Stimulated activated CD4-positive, alpha-beta T cell treated with anti-CD3 and anti-CD28 coated beads, Interleukin-1b, Interleukin-23, amount 100 ng/mL, for 1 hour (primary cell): ENCODE results near the gene SYT2.

Source experiments
- DNase-seq, 2 donors: peaks; one replicate each; pipeline ENCODE4 v3.0.0-alpha.2; 2020; ENCODE audit warnings: low read depth in 2 of 2

Gene SYT2

DNA sequence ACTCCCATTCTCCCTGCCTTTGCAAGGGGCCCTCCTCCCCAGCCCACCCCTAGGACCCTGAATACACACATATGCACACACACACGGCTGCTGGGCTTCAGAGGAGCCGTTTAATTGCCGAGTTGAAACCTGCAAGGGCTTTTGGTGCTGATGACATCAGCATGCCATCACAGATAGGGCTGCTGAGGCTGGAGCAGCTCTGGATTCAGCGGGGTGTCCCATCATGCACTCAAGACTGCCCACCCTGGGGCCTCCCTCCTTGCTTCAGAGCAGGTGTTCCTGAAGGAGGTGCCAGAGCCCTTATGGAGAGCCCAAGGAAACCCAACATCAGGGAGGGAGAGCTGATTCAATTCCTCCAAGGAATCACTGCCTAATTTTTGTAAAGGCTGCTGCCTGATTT, 5.7 kb downstream of the SYT2 start:
- no peak for DNase-seq

DNA sequence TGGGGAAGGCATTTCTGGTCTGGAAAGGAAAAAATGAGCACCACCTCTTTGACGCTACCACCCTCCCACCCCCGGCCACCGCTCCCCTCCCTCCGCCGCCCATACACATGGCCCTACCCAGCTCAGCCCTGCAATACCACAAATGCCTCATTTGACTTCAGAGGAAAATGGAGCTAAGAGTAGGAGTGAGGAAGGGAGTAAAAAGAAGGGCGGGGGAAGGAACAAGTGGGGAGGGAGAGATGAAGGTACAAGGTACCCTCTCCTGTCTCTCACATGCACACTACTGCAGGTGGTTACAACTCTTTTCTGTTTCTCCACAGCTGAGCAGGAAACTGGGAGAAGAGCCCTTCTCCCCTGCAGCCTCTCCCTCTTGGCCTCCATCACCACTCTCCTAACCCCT, 7.1 kb downstream of the SYT2 start:
- no peak for DNase-seq

- no peak for DNase-seq
These were observed 8.2 kb downstream of the SYT2 start for GRCh38 chr1:202702088-202702487.

DNA sequence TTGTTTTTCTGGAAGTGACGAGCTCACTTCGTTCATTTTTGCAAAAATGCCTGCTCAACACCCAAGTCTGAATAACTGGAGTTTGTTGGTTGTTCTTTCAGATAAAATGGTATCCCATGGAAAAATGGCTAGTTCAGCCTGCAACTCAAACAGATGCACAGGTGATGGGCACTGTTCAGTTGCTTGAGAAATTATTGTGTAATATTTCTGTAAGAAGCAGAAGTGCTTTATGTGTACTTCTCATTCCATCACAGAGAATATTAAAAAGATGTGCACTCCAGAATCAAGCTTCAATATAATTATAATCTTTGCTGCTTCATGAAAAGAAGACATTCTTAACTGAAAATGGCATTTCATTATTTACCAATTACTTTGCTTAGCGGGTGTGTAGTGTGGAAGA, 9.1 kb downstream of the SYT2 start:
- no peak for DNase-seq

- no peak for DNase-seq
These were observed 10.2 kb downstream of the SYT2 start for GRCh38 chr1:202700061-202700460.

DNA sequence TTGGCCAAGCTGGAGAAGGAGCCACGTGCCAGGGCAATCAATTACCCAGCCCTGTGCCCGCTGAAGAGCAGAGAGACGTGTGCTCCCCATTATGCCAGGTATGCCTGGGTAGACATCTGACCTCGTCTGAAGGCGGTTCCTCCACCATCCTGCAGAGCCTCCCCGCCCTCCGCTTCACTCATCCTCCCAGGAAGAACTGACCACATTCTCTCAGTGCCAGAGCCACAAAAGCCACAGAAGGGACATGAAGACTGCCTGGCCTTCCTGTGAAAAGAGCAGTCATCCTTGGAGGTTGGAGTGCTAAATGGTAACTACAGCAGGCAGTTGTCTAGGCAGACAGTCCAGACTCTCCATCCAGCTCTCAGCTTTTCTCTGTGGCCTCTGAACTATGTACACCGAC, 12.0 kb downstream of the SYT2 start:
- no peak for DNase-seq

GRCh38 chr1:202697038-202697437, 13.2 kb downstream of the SYT2 start:
- DNase-seq, result no peak

DNA sequence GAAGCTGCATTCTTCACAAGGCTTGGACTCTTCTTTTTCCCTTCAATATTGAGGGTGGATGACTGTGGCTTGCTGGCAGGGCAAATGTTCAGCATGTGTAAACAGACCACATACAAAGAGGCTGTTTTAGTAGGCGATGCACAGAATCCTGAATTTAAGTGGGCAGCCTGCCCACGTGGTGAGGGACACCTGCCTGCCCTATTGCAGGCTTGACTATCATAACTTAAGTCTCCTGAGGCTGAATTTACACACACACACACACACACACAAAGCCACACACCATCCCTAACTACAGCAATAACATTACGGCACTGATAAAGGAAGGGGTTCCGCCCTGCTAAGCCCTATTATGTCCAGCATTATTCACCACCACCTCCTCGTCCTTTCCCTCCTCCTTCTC, 15.9 kb downstream of the SYT2 start:
- DNase-seq, result no peak

GRCh38 chr1:202692959-202693555, 17.2 kb downstream of the SYT2 start:
- DNase-seq, result peak; percentile 11 to 37

- DNase-seq, result no peak
These were observed 18.4 kb downstream of the SYT2 start for GRCh38 chr1:202691816-202692215.

DNA sequence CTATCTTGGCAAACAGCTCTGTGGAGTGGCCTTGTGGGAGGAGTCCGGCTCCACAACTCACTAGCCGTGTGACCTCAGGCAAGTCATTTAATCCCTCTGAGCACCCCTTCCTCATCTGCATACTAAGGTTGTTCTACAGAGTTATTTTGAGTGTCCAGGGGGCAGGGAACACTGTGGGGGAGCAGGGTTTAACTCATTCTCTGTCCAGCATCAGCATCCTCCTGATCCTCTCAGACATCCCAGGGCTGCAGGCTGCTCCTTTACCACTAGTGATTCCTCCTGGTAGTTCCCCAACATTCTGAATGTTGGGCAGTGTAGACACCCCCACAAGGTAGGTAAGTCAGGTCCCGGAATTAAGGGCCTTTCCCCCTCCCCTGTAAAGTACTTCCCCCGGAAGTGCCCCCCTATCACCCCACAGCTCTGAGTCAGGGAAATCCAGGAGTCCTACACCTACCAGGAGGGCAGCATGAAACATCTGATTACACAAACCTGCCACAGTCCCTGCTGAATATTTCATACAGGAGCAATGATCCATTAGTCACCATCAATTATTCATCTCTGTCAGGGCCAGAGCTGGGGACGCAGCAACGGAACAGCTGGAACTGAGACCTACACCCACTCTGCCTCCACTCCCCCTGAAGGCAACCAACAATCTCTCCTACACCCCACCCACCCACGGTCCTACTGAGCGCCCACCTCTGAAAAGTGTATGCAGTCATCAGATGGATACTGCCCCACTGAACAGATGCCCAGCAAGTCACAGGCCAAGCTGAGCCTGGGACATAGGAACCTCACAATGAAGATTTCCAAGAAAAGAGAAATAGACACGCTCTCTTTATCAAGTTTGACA, 20.5 kb downstream of the SYT2 start:
- DNase-seq, result no peak

- no peak for DNase-seq
These were observed 21.2 kb downstream of the SYT2 start for GRCh38 chr1:202689082-202689481.

DNA sequence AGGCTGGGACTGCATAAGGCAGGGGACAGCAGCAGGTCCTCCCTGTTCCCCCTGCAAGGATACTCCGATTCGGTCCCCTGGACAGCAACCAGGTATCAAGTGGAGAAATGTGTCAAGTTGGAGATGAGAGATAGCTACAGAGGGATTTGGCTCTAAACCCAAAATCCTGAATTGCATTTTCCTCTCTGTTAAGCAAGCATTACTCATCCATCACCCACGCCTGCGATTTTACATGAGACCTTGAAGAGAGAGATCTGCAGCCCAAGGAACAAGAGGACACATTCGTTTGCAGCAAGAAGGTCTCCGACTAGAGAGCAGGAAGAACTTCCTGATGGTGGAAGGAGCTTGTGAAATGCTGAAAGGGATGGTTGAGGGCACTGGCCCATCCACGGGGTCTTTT, 21.9 kb downstream of the SYT2 start:
- no peak for DNase-seq

- no peak for DNase-seq
These were observed 22.5 kb downstream of the SYT2 start for GRCh38 chr1:202687798-202688197.

DNA sequence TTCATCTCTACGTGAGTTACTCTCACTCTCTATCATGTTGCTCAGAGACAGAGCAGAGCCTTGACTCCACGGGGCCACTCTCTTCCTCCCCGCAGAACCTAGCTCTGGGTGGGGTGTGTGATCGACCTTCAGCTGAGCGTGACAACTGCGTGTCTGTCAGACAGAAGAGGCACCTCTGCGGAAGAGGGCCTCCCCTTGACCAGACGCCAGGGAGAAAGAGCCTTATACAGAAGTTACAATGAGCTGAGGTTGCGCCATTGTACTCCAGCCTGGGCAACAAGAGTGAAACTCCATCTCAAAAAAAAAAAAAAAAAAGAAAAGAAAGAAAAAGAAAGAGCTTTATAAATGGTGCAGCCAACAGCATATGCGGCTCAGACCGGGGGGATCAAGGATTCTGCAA, 22.9 kb downstream of the SYT2 start:
- no peak for DNase-seq

DNA sequence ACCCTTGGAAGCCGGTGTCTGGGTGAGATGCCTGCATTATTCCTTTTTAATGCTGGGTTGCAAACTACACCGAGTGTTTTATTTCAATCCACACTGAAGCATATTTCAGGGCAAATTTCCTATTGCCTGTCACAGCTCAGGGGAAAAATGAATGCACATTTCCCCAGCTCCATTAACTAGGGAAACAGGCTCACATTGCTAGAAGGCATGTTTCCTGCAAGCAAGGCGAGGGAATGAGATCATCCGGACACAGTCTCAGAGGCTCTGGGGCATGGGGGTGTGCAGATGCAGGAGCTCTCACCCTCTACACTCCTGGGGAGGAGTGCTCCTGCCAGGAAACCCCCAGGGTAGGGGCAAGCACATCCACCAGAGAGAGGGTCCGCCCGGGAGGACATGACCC, 24.6 kb downstream of the SYT2 start:
- no peak for DNase-seq

DNA sequence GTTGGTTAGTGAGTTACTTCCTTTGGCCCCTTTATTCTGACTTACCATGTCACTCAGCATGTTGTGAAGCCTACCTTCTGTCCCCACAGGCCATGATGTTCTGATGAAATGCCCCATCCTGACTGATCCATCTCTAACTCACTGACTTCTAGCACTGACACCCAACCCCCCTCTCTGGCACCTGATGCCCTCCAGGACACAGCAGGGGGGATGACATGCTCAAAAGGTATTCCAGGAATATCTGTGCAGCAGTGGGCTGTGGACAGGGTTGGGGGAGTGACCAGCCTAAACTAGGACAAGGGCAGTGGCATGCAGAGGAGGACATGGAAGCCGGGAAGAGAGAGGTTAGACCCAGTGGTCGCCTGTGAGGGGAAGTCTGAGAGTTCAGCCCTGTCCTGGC, 25.5 kb downstream of the SYT2 start:
- DNase-seq, result no peak

DNA sequence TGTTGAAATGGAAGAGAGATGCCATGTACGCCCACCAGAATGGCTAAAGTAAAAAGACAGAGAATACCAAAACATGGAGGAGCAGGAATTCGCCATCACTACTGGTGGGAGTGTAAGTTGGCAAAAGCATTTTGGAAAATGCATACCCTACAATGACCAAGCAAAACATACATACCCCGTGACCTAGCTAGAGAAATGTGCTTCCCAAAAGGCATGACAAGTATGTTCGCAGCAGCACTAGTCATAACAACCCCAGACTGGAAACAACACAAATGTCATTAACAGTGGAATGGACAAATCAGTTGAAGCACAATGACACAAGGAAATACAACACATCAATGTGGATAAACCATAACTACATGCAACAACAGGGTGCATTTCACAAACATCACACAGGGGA, 27.2 kb downstream of the SYT2 start:
- DNase-seq, result no peak

- DNase-seq, result no peak
These were observed 27.8 kb downstream of the SYT2 start for GRCh38 chr1:202682477-202682876.

DNA sequence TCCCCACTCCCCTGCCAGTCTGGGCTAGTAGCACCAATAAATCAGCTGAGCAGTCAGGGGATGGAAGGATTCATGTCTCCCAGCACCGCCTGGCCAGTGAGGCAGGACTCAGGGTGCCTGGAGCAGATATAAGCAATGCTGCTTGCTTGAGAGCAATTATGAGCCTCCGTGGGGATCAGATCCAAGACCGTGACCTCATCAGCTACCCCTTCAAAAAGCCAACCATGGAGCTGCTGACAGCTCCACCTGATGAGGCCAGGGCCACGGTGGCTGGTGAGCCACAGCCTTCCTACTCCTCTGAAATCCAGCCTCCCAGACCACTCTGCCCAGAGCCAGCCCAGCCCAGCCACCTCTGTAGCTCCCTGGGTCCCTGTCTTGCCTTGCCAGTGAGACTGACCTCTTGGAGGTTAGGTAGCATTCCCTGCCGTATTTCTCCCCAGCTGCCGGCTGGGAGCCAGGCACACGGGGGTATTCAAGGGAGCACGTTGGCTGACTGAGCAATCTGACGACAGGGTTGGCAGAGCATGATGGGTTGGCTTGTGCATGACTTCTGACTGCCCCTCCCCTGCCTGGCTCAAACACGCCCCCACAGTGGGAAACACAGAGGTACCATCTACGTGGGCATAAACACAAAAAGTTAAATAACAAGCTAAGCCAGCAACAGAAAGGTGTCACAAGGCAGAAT, 28.4 kb downstream of the SYT2 start:
- DNase-seq, result no peak

DNA sequence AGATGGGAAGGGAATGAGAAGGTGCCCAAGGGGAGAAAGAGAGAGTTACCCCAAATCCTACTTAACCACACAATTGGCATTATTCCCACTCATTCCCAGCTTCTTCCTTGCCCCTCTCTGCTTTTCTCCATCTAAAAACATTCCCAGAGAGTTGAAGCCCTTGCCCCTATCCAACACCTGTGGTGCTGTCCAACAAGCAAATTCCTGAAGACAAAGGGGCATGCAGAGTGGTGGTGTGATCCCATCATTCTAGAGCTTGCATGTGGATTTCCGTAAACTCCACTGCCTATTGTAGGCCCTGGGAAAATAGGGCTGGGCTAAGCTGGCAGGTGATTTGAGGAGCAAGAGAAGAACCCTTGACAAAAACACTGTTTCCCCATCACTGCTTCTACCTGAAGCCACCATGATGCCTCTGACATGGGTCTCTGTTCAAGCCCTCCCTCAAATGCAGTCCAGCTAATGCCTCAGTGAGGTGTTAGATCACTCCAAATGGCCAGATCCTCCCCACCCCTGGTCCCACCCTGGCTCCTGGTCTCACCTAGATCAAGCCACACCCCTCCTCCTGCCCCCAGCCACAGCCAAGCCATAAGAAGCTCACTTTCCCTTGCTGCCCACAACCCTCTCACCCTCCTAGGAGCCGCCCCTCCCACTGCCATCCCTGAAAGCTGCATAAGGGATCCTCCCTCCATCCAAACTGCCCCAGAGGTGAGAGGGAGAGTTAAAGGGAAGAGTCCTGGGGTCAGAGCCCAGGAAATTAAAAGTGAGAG, 29.5 kb downstream of the SYT2 start:
- no peak for DNase-seq
